GM21576 (cell line): ENCODE measurements around the gene RIMBP2.
"Not testable (repeated sequence)": the region's sequence is repeated elsewhere in the genome, so short reads cannot be mapped to it uniquely, and the experiment has no call there.

Experiments
- ATAC-seq: cut with Tn5 transposase; IDR thresholded peaks from one replicate; pipeline ENCODE4 v1.9.1; 2021; ENCODE audit warnings: mild to moderate bottlenecking, moderate library complexity; ENCODE audit not compliant: unreplicated experiment

The RIMBP2 gene

DNA sequence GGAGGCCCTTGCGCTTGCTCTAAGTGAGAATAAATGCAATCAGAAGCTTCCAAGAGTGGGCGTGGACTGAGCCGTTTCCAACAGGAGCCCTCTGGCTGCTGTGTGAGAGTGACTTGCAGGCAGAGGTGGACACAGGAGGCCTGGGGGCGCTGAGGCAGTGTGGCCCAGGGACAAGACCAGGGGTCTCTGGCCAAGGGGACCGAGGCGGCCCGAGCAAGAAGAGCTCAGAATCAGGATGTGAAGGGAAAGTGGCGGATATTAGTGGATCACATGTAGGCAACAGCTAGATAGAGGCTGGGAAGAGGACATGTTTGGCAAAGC is 8.6 kb downstream of the RIMBP2 start:
- ATAC-seq: no peak

DNA sequence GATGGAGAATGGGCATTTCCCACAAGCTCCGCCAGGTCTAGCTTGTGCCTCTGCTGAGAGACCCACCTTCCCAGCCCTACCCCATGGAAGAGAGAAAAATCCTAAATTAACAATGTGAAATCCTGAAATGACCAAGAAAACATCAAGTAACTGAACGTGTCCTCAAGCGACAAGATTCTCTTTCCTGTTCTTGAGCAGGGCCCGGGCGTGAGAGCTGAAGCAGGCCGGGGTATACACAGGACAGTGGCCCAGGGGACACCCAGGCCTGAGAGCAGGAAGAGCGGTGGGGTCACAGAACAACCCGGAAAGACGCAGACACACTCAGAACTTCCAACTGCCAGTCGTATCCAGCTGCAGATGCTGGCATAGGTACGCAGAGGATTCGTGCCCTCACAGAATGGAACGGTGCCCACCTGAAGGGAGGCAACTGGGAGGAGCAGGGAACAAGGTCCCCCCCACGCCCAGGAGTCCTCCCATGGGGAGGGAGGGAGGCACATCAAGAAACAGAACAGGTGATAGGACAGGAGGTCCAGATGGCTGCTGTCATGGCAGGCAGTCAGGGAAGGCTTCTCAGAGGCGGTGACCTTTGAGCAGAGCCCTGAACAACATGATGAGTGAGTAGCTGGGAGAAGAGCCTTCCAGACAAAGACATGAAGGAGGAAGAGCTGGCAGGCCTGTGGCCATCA is 9.1 kb downstream of the RIMBP2 start:
- no peak for ATAC-seq

DNA sequence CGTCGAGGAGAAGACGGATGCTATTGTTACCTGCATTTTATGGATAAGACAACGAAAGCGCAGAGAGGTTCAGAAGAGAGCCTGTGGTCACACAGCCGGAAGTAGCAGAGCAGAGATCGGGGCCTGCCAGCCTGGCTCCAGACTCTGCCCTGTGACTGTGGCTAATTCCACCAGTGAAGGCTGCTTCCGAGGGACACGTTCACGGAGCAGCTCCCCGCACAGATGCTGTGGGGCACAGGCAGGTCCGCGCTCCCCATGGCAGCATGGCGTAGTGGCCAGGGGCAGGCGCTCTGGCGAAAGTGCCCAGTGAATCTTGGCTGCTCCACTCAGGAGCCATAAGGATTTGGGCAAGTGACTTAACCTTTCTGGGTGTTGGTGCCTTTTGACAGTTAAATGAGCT is 9.8 kb downstream of the RIMBP2 start:
- no peak for ATAC-seq

DNA sequence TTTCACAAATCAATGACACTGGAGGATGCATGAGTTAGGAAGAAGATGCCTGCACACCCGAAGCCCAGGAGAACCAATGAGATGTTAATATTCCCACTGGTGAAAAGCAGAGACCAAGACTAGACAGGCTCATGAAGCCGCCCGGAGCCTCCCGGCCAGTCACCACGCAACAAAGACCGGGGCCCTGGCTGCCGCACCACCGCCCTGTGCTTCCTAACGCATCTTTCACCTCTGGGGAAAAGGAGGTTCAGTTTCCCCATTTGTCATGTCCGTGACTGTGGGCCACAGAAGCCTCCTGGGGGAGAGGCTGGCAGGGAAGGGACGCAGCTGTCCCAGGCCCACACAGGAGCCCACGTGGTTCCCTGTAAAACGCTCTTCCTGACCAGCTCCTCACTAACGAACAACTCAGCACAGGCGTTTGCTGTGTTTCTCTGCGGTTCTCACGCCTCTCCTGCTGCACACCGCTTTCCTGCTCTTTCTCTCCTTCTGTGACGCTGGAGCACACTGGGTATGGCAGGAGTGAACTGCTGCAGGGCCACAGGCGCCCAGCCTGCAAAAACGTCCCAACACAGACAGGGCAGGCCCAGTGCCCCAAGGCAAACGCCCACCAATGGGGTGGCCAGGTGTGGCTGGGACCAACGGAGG is 10.8 kb downstream of the RIMBP2 start:
- ATAC-seq: no peak

DNA sequence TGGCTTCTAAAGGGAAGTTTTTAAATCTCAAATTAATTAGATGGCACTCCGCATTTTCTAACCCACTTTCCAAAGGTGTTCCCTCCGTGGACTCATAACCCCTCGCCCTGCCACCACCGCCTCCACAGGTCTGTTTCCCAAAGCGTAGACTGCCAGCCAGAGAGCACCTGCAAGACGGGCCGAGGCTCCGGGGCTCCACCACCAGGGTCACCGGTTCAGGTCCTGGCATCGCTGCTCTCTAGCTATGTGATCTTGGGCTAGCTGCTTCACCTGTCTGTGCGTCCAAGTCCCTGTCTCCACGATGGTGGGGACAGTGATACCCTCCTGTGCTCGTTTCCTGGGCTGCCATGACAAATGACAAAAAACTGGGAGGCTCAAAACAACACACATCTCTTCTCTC is 11.5 kb downstream of the RIMBP2 start:
- ATAC-seq: no peak

DNA sequence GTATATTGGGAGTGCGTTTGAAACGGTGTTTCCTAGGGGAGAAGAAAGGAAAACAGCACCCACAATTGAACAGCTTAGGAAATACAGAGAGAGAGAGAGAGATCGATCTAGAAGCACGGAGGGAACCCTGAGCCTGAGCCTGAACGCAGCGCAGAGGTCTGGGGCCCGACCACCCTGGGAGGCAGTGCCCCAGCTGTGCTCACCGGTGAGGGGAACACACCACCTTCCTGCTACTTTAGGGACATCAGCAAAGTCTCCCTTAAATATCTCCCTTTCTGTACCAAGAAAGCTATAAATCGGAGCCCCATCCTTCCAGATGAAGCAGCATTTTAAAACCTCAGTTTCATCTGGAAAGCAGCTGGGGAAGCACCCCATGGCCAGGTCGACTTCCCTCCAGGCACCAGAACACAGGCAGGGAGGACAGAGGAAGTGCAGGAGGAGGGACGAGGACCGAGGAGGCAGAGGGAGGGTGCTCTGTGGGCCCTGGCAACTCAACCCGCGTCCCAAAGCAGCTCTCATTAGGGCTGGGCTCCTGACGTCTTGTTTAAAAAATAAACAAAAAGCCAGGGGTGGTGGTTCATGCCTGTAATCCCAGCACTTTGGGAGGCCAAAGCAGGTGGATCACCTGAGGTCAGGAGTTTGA is 12.2 kb downstream of the RIMBP2 start:
- no peak for ATAC-seq

DNA sequence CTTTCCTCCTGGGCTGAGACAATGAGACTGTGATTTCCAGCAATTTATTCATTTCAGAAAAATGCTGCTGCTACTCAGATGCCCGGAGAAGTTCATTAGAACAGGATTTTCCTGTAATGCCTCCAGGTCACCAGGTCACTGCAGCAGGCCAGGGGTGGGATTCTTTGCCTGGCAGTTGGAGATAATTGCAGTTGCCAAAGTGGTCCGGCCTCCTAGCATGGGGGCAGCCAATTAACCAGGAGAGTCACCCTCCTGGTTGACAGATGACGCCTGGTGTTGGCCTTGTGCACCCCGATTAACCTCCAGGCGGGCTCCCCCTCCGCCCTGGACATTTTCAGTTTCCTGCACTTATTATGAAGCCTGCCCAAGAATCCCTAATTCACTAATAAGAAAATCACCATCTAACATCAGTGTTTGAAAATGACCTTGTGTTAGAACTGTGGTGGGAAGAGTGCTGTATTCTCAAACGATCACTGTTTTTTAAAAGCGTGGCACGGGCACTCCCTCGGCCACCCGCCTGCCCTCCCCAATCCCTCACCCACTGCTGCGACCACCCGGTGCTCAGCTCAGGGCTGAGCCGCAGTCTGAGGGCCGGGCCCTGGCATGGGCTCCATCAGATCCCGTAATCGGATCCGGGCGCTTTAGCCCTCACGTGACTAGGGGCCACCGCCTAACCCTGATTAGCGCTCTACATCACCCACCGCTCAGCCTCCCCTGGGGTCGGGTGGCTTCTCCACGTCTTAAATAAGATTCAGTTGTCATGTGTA is 12.9 kb downstream of the RIMBP2 start:
- ATAC-seq: no peak

DNA sequence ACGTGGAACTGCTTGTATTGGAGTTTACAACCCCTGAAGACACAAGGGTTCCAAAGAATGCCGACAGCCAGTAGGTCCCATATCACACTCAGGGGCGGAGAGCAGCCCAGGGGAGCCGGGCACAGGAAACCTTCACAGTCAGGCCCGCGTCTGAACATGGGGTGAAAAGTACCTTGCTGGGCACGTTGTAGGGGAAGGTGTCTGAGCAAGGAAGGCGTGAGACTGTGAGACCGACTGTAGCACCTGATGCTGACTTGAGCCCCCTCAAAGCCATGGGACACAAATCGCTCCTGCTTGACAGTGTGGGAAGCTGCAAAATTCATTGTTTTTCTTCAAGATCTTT is 14.7 kb downstream of the RIMBP2 start:
- no peak for ATAC-seq

DNA sequence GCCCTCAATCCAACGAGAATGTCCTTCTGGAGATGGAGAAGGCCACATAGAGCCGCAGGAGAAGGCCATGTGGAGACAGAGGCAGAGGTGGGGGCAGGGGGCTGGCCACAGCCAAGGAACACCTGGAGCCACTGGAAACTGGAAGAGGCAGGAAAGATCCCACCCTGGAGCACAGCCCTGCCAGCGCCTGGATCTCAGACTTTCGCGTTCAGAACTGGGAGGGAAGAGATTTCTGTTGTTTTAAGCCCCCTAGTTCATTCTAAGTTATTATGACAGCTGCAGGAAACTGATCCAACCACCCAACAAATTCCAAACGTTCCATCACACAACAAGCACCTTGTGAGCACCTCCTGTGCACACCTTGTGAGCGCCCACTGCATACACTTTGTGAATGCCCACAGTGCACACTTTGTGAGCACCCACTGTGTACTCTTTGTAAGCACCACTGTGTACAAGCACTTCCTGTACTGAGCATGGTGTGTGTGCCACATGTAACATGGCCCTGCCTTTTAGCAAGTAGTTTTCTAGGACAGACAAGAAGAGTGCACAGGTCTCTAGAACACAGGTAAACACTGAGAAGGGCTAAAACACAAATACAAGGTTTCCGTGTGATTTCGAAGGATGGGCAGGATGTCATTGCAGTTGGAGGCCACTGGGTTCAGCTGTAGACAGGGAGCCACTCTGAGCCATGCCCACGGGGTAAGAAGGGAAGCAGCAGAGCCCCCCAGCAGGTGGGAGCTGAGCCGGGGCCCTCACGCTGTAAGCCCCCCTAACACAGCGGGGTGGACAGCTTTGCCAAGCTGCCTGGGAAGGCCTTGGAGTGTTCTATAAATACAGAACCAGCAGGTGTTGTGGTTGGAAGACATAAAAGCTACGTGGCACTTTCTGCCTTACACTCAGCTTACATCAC is 15.4 kb downstream of the RIMBP2 start:
- no peak for ATAC-seq

DNA sequence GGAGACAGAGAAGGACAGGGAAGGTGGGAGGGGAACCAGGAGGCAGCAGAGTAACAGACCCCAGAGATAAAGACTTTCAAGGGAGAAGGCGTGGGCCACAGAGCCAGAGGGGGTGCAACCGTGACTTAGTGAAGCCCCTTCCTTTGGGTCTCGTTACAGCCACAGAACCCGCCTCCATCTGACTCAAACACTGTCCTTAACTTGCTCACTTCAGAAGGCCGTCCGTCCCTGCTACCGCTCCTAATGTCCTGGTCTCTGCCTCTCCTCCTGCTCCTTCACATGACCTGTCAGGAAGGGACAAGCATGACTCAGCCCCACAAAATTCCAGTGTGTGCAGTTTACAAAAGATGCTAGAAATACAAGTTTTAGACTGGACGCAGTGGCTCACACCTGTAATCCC is 18.0 kb downstream of the RIMBP2 start:
- ATAC-seq: no peak

DNA sequence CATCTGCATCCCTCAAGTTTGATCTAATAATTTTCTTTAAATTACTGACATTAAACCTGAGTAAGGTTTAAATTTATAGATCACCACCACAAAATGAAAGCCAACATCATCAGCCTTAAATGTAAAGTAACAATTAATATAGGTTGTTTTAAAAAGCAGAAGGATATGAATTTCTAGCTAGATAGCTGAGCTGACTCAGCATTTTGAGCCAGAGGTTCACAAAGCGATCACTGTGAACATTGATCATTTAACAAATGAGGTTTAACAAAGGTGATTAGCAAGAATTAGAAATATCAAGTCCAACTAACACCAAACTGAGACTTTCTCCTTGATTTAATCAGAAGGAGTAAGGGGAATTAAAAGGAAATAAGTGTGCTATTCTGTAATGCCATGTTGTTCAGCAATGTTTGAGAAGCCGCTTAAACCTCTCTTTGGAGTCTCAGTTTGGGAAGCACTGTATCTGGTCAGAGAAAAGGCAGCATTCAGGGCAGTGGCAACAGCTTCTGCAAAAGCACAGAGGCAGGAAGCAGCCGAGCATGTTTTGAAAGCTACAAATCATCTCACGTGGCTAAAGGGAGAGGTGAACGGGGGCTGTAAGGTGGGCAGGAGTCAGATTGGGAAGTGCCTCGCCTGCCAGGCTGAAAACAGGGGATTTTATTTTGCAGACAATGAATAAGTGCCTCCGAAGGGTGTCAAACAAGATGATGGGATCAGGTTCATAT is 19.6 kb downstream of the RIMBP2 start:
- ATAC-seq: no peak

DNA sequence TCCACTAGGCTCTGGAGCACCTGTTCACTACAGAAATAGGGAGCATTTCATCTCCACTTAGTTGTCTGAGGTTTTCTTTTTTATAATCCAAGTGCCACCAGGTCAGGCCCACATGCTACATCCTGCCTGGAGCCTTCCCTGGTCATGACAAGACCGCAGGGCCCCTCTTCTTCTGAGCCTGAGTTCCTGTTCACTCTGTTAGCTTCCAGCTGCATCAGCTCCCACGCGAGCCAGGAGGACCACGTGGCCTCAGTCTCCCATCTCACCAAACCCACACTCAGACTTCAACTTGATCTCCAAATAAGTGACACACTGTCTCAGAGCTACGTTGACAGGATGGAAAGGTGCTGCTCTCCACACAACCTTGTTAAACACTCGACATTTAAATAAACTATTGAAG is 21.0 kb downstream of the RIMBP2 start:
- no peak for ATAC-seq

DNA sequence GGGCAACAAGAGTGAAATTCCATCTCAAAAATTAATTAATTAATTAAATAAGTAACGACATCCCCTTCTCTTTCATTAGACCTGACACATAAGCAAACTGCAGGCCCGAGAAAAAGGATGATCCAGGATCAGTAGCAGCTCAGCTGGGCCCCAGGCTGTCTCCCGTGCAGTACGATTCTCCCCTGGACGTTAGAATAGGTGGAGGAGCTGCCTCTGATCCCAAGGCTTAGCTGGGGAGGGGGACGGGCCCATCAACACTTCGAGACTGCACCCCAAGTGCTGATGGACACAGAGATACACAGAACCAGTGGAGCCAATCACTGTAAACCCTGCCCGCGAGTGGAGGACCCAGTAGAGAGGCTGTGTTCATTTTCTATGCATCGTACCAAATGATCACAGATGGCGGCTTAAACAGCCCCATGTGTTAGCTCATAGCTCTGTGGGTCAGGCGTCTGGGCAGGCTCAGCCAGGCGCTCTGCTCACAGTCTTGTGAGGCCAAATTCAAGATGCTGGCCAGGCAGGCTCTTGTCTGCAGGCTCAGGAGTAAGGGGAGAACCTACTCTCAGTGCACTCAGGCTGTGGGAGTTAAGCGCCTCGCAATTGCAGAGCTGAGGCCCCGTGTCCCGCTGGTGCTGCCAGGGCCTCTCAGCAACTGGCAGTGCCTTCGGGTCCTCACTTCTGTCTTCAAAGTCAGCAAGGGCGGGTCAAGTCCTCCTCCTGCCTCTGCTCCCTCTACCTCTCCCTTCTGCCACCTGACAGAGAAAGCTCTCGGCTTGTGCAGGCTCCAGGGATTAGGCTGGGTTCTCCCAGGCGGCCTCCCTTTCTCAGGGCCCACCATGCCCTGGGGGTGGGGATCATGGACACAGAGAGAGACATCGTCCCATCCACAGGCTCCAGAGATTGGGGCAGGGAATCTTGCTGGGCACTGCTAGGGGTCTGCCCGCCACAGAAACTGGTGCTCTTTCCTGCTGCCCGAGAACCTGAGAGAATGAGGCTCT is 26.4 kb downstream of the RIMBP2 start:
- no peak for ATAC-seq

DNA sequence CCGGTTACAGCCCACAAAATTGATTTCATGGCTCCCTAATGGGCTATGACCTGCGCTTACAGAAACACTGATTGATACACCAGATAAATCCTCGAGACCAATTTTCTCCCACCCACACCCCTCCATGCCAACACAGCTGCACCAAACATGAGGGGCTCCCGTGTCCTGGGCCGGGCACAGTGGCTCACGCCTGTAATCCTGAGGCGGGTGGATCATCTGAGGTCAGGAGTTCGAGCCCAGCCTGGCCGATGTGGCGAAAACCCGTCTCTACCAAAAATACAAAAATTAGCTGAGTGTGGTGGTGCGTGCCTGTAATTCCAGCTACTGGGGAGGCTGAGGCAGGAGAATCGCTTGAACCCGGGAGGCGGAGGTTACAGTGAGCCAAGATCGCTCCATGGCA is 27.1 kb downstream of the RIMBP2 start:
- not testable (repeated sequence) for ATAC-seq

DNA sequence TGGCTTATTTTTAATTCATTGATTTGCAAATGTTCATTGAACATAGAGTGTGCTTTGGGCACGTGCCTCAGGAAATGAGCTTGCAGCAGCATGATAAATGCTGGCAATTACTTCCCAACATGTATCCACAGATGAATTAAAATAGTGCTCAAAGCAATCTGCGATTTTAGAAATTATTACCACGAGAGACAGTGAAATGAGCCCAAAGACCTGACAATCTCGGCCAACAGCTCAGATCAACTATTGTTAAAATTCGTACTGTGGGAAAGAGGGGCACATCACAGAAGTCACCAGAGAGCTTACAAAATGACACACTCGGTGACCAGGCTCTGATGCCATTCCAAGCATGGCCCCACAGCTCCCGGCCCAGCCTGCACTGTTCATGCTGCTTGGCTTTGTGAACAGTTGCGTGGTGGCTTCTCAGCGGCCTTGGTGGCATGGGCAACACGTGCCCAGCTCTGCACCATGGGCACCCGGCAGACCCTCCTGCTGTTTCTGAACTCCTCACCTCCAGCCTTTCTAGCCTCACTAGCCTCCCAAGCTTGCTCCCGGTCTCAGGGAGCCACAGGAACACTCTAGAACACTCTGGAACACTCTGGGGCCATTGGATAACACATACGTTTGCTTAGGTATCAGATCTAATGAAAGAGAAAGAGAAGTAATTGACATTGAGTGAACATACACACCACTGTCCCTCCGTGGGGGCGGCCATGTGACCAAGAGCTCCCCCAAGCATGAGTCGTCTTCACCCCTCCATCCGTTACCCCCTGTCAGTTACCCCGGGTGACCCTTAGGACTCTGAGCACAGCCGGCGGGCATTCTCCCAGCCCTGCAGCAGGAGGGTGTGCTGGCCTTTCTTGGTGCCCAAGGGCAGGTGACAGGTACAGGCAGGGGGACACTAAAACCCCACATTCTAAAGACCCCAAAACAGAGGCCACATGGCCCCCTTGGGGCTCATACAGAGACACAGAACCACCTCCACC is 28.0 kb downstream of the RIMBP2 start:
- ATAC-seq: no peak

DNA sequence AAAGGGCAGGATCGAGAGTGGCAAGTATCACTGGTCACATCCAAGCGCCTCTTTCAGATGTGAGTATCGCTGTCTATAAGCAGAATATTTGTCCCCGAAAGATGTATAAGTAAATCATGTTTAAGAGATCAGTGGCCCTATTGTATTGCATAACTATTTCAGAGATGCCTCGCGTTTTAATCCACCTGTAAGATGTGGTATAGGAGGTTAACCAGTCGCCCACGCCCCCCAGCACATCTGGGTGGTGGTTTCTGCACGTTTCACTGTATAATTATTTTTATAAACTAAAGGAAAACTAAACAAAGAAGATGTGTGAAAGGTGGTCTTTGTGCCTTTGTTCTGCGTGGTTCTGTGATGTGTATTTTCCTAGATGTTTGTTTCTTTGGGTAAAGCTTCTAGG is 28.9 kb downstream of the RIMBP2 start:
- ATAC-seq: no peak

DNA sequence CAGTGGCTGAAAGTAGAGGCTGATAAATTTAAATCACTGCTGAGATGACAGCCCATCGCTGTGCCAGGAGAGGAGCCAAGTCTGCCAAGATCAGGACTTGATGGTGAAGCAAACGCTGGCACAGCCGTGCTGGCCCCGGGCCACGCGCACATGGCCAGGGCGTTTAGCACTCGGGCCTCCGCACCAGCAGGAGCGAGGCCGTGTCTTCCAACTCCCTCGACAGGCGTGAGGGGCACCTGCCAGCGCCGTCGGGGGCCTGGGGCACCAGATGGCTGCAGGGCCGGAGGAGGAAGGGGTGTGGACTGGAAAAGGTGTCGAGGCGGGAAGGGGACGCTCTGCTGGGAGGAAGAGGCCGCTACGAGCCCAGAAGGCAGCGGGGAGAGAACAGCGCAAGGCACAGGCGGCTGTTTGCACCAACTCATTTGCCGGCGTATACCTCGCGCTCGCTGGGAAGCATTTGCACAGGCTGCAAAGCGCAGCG is 29.5 kb downstream of the RIMBP2 start:
- no peak for ATAC-seq

DNA sequence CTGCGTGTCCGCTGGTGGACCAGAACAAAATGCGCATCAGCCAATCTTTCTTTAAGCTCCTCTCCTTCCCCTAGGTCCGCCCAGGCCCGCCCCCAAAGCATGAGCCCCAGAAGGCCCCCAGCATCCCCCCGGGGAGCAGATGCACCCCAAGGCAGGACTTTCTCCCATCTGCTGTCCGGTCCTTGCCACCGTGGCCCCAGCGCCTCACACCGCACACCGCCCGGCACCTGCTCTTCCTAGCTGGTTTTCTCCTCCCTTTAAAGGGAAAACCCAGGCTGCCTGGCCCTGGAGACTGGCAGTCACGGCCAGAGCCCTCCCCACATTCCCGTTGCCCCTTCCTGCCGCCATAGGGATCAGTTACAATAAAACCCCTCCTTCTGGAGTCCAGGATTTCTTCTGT is 30.2 kb downstream of the RIMBP2 start:
- no peak for ATAC-seq
